DMS 273 treated with DMSO at 0.1 percent for 48 hours (cell line): Measurements from ENCODE around the gene MOV10L1.

Experiments used
- DNase-seq: peaks from one replicate; lab custom pipeline; 2025; lab: John Stamatoyannopoulos, UW

MOV10L1 gene

DNA sequence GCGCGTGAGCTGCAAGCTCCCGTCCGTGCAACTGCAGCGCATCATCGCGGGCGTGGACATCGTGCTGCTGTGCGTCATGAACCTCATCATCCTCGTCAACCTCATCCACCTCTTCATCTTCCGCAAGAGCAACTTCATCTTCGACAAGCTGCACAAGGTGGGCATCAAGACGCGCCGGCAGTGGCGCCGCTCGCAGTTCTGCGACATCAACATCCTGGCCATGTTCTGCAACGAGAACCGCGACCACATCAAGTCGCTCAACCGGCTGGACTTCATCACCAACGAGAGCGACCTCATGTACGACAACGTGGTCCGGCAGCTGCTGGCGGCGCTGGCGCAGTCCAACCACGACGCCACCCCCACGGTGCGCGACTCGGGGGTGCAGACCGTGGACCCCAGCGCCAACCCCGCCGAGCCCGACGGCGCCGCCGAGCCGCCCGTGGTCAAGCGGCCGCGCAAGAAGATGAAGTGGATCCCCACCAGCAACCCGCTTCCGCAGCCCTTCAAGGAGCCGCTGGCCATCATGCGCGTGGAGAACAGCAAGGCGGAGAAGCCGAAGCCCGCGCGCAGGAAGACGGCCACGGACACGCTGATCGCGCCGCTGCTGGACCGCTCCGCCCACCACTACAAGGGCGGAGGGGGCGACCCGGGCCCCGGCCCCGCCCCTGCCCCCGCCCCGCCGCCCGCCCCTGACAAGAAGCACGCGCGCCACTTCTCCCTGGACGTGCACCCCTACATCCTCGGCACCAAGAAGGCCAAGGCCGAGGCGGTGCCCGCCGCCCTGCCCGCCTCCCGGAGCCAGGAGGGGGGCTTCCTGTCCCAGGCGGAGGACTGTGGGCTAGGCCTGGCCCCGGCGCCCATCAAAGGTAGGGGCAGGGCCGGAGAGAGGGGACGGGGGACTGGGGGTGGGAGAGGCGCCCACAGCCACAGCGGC is 88.0 kb downstream of the MOV10L1 start:
- DNase-seq, result no peak

DNA sequence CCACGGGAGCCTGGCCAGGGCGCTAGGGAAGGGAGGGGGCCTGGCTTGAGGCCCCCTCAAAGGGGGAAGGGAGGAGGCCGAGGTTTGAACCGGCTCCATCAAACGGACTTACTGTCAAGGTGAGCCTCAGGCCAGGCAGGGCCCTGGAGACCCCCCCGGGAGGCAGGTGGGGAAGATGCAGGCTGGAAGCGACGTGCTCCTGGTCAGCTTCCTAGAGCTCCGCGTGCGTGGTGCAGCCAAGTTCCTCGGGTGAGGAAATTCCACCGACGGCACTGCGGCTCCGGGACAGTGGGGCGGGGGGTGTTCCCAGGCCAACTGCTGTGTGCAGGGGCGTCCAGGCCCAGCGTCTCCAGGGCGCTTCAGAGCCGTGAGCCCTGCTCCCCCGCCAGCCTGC is 88.7 kb downstream of the MOV10L1 start:
- DNase-seq, result no peak

DNA sequence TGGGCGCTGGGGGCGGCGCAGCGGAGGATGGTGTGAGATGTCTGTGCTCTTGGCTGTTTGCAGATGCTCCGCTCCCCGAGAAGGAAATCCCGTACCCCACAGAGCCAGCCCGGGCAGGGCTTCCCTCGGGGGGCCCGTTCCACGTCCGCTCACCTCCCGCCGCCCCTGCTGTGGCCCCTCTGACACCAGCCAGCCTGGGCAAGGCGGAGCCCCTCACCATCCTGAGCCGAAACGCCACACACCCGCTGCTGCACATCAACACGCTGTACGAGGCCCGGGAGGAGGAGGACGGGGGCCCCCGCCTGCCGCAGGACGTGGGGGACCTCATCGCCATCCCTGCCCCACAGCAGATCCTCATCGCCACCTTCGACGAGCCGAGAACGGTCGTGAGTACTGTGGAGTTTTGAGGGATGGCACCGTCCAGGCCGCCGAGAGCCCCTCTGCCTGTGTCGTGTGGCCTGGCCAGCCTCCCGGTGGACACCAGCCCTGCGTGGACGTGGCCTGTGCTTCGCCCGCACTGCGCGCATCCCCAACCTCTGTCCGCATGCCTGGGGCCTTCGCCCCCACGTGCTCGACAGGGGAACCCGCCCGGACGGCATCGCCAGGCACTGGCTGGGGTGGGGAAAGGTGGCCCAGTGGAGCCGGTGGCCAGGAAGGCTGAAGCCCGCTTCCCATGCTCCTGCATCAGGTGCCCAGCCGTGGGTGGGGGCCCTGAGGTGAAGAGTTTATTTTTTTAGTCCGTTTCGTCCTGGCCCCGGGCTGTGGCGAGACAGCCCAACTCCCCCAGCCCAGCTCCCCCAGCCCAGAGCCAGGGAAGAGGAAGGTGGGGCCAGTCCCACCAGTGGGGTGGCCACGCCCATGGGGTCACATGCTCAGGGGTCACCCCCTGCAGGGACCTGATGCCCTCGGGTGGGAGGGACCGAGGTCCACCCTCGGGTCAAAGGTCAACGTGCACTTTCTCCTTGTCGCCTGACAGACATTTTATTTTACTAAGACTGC is 89.4 kb downstream of the MOV10L1 start:
- DNase-seq, result no peak

DNA sequence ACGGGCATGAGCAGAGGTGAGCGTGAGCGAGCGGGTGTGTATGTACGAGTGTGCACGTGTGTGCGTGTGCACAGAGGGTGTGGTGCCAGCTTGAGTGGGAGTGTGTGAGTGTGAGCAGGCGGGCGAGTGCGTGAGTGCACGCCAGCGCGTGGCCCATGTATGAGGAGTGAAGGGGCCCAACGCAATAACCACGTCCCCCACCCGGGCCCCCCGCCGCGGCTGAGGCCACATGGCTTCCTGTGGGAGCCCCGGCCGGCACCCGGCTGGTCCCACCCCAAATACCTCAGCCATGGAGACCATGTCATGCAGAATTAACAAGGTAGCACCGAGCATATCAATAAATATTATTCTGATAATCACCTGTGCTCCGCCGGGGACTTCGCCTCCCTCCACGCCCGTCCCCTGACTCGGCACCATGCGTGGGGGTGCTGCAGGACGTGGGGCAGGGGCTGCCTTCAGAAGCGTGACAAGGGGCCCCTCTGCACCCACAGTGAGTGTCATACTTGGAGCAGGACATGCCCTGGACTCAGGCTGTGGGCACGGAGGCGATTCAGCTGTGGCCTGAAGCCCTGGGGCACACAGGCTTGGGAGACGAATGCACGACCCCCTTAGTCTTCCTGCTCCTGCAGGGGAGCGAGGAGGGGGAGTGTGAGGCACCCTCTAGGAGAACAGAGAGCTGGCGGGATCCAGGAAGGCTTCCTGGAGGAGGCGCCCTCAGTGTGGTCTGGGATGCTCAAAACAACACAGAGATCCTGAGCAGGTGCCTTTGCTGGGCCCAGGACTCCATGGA is 90.3 kb downstream of the MOV10L1 start:
- DNase-seq, result no peak

DNA sequence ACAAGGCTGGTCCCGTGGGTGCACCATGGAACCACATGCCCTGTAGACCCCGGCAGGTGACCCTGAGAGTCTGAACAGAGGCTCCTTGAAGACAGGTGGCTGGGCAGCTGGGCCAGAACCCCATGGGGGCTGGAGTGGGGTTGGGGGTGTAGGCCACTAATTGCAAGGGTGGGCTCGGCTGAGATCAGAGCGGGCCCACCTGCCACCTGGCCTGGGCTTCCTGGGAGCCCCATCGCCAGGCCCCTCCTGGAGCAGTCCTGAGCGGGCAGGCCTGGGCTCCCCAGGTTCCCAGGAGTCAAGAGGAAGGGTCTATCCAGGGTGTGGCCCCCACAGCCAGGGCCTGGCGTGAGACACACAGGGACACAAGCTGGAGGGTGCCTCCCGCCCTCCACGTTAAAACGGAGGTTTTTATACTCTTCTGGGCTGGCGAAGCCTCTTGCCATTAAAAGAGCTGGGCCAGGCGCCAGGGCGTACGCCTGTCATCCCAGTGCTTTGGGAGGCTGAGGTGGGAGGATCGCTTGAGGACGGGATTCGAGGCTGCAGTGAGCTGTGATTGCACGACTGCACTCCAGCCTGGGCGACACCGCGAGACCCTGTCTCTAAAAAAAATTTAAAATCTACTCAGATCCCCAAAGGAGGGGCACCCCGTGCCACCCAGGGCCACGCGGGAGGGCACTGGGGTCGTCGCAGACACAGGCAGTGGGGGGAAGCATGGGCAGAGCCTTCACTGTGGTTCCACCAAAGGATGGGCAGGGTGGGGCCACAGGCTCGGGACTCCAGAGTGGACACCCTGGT is 91.1 kb downstream of the MOV10L1 start:
- no peak for DNase-seq

DNA sequence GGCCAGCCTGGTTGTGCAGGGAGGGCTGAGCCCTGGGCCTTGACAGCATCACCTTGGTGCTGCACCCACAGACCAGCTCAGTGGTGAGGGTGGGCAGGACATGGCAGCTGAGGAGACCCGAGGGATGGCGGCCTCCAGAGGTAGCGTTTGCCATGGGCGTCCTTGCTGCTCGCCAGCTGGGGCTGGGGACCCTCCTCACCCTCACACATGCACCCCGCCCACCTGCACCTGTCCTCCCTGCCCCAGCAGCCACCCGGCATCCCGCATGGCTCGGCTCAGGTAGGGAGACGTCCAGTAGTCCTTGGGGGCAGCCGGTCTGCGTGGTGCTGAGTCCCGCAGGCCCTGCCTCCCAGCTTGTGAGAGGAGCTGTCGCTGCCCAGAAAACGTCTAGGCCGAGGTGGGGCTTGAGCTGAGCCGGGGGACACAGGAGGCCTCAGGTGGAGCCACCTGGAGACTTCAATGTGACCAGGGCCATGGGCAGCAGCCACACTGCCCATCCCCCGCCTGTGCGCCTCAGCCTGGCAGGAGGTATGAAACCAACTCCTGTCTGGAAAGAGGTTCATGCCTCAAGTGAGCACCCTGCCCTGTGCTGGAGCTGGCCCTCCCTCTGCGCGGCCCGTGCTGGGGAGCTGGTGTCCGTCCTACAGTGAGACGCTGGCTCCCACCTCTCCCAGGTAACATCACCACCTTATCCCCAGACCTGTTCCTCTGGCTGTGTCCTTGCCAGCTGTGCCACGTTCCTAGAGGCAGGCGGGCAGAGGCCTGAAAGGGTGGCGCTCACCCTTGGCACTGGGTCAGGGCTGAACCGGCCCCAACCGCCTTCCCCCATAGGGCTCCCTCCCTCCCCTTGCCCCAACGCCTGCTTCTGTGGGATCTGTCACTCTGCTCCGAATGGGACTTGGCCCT is 92.6 kb downstream of the MOV10L1 start:
- no peak for DNase-seq

DNA sequence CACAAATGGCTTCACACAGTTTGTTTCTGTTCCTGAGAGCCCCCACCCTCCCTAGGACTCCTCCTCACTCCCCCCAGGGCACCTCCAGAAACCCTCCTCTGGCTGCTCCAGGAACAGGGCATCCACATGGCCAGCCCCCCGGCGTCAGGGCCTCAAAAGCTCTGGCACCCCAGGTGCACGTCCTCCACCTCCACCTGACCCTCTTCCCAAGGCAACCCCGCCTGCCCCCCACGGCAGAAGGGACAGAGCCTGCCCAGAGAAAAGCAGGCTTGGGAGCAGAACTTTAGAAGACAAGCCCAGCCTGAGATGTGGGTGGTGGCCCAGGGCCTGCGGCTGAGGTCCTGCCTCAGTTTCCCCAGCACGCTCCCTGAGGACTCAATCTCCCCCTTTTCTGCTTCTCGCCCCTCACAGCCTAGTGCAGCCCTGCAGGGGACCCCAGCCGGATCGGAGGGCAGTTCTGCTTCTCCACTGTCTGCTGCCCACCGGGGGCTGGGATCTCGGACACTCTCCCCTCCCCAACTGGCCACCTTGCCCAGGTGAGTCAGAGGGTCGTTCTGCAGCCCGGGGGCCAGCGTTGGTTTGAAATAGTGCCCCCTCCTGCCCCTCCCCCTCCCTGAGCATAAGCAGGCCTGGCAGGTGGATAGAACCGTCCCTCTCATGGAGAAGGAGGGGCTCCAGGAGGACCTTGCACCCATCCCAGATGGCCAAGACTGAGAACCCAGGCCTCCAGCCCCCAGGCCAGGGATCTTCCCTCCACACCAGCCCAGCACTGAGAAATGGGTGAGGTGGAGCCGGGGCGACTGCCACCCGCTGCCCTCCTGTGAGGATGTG is 93.5 kb downstream of the MOV10L1 start:
- no peak for DNase-seq

DNA sequence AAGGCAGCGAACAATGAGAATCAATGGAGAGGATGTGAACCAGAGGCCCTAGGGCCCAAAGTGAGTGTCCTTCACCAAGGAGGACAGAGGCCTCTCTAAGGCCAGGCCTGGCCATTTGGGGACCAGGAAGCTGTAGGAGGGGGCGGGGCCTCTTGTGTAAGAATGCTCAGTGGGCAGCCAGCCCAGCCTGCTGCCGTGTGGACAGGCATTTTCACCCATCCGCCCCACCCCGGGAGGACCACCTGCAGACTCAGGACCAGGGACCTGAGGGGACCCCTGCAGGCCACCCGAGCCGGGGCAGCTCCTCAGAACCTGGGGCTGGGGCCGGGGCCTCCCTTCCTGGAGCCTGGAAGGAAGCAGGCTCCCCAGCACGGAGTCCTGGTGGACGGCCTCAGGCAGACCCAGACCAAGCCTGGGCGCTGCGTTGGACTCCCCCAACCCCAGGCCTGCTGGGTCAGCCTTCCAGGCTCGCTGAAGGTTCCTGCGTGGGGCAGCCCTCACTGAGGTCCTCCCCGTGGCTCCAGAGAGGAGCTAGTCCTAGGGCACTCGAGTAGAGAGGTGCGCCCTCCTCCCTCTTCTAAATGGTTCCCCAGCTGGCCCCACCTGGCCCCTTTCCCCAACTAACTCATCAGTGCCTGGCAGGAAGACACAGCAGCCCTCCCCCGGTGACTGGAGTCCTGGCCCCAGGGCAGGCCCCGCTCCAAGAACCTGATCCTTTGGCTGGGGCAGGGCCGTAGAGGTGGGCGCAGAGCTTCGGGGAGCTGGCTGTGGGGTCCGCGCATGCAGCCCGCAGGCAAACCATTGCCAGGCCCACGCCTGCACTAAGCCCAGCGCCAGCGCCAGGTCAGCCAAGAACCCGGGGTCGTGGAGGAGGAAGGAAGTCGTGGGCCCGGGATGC is 94.4 kb downstream of the MOV10L1 start:
- DNase-seq, result no peak

DNA sequence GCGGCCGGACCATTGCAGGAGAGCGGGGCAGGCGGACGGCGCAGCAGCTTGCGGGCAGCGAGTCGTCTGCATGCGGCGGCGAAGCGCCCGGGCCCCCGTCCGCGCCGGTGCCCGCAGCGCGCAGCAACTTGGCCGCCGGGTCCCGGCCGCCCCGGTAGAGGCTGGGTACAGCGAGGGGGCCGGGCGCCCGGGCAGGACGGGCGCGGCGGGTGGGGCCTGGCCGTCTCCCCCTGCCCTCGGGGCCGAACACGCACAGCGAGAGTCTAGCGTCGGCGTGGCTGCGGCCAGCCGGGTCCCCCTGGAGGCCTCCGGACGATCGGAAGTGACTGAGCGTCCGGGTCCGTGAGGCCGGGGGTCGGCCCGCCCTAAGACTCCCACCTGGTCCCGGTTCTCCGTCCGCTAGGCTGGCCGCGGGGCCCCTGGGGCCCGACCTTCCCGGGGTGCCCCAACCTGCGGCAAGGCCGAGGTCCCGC is 95.1 kb downstream of the MOV10L1 start:
- no peak for DNase-seq

DNA sequence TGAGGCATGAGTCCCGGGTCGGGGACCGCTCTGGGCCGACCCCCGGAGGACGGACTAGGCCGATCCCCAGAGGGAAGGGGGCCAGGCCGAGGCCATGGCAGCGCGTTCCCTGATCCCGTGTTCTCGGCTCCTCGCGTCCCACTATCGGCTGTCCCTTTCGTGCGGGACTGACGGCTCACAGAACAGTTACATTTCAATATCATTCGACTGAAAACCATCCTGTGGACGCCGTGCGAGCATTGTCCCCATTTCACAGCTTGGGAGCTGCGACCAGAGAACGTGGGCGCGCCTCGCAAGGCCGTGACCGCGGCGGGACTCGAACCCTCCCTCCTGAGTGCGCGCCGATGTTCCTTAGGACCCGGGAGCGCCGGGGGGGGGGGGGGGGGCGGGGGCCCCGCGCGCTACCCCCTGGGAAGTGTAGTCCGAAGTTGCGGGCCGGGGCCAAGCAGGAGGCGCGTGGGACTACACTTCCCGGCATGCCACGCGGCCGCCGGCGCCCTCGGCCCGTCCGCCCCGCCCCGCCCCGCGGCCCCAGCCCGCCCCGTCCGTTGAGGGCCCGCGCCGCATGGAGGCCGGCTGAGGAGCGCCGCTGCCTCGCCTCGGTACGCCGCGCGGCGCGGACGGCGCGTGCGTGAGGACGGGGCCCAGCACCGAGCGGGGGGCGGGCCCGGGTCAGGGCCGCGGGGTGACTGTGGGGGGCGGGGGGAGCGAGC is 95.7 kb downstream of the MOV10L1 start, which contains the start of gene TRABD:
TSS of gene TRABD (plus strand) at position 539 of the 713 bp plus-strand sequence. CDS start 7,148 bp downstream, outside the sequence.
- DNase-seq, result peak; percentile 55

DNA sequence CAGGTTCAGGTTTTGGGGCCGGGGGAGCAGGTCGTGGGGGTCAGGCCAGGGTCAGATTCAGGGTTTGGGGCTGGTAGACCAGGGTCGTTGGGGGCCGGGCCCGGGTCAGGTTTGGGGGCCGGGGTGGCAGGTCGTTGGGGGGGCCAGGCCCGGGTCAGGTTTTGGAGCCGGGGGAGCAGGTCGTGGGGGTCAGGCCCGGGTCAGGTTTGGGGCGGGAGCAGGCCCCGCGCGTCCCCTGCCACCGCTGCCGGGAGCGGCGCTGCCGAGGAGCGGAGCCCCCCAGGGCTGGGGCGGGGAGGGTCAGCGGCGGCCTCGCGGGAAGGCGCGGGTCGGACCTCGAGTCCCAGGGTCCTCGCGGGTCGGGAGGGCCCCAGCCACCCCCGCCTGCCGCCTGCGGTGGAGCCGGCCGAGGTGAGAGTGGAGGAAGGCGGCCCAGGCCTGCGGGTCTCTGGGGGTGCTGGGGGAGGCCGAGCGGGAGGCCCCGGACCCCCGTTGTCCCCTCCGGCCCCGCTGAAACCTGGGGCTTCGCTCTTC is 96.4 kb downstream of the MOV10L1 start:
- no peak for DNase-seq

DNA sequence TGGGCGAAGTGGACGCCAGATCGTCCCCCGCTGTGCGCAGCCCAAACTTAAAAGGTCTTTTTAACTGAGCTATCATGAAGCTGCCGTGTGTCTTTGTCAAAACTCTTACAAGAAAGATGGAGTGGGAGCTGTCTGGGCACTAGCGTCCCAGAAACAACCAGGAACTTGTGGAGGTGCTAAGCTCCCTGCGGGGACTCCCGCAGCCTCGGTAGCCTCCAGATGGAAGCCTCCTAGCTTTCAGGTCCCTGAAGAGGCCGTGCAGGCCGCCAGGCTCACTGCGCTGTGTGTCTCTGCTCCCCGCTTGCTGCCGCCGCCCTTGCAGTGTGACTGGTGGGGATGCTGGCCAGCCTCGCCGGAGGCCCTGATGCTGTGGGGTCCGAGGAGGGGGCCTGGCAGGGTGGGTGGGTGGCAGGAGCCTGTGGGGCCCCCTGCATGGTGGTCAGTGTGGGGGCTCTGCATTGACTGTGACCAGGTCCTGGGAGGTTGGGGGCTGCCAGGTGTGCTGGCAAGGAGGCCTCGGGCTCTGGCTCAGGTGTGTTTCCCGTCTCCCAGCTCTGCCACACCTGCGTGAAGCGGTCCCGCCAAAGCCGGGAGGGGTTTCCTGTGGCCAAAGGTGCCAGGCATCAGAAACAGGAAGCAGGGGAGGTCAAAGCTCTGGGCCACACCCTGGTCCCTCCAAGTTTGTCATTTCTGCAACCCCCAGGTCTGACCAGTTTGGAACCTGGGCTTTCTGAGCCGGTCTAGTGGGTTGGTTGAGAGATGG is 97.1 kb downstream of the MOV10L1 start:
- DNase-seq, result no peak

DNA sequence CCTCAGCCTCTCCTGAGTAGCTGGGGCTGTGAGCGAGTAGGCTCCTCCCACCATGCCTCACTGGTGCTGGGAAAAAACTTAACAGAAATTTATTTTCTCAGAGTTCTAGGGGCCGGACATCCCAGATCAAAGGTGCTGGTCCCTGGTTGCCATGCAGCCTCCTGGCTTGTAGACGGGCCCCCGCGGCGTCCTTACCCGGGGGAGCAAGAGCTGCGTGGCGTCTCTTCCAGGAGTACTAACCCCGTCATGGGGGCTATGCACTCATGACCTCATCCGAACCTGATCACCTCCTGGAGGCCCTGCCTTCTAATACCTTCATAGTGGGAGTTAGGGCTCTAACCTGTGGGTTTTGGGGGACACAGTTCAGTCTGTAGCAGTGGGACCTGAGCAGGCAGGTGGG is 98.5 kb downstream of the MOV10L1 start:
- no peak for DNase-seq

DNA sequence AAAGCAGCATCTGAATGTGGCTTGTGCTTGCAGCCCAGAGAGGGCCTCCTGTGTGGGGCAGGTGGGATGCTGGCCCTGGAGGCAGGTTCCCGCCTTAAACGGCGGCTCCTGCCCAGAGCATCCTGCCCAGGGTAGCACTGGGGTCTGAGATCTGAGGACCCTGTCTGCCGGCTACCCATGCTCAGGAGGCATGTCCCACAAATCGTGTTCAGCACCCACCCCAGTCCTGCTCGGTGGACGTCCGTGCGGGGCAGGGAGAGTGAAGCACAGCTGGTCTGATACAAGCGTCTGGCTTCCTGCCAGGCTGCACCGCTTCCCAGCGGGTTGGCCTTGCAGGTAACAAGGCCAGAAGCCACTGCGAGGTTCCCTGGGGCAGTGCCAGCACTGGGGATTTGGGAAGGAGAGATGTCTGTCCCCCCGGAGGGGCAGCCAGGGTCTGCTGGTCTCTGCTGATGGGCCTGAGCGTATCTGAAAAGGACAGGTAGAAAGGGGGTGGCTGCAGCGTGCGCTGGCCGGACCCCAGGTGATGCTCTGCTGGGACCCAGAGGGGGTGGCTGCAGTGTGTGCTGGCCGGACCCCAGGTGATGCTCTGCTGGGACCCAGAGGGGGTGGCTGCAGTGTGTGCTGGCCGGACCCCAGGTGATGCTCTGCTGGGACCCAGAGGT is 99.5 kb downstream of the MOV10L1 start:
- no peak for DNase-seq

DNA sequence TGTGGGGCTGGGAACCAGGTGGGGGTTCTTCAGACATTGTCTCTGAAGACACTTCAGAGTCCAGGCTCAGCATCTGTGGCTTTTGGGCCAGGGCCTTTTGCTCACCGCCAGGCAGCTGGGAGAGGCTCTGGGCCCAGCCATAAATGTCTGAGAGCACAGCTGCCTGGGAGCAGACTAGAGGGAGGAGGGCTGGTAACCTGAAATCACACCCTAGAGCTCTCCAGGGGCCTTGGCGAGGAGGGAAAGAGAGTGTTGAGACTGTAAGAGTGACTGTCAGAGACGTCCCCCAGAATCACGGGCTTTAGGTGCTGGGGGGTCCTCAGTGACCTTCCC is 100.0 kb downstream of the MOV10L1 start:
- no peak for DNase-seq
